AG04449 (cell line): ENCODE measurements around the gene WNT5B.

Experiments used
- CTCF ChIA-PET: fragments of 350-600 bp; formaldehyde crosslinking; extraction: SDS; loops from one replicate; lab custom pipeline; 2021; ENCODE audit warnings: antibody characterized with exemption; lab: Yijun Ruan, JAX
- POLR2A ChIA-PET: fragments of 400-600, 350-600 bp; formaldehyde crosslinking; extraction: SDS; loops from one replicate; lab custom pipeline; 2020; ENCODE audit warnings: antibody characterized with exemption, inconsistent platforms; lab: Yijun Ruan, JAX
- DNase-seq: peaks from one replicate; pipeline ENCODE4 v3.0.0-alpha.2; 2010; ENCODE audit warnings: low read depth, low spot score
- H3K4me3 ChIP-seq: 2 replicates; pipeline ENCODE4 v1.5.1; 2011; ENCODE audit warnings: low read depth, mild to moderate bottlenecking, control low read depth, low read length
- CTCF ChIP-seq: IDR thresholded peaks from one replicate; pipeline ENCODE4 v1.5.1; 2011; ENCODE audit warnings: mild to moderate bottlenecking, moderate library complexity, low read length, control low read depth, inconsistent platforms; ENCODE audit not compliant: insufficient read depth; ENCODE audit errors: missing control alignments

WNT5B gene

GRCh38 chr12:1663440-1664132 is 34.6 kb downstream of the WNT5B start:
- ChIA-PET POLR2A (no interaction called here), CTCF (interaction anchor here (1.5 kb wide), 1 partner anchor 128 kb away, joined by 7 read pairs; no protein-coding TSS in a partner anchor)
- H3K4me3 ChIP-seq, result no peak overlapping the region
- TF ChIP-seq CTCF, result no peak
- no peak for DNase-seq

- ChIA-PET CTCF (interaction anchor here (0.9 to 1.6 kb wide), 3 partner anchors 12 to 32 kb away, joined by 3 to 7 read pairs (median 4); no protein-coding TSS in a partner anchor), POLR2A (no interaction called here)
- no peak for DNase-seq
- no peak overlapping the region for H3K4me3 ChIP-seq
- TF ChIP-seq CTCF, result no peak
Measured at GRCh38 chr12:1665366-1665765, 36.3 kb downstream of the WNT5B start.

GRCh38 chr12:1666215-1666614 is 37.2 kb downstream of the WNT5B start:
- ChIA-PET CTCF (interaction anchor here (0.9 to 1.6 kb wide), 2 partner anchors 13 to 125 kb away, joined by 3 to 7 read pairs; no protein-coding TSS in a partner anchor), POLR2A (no interaction called here)
- no peak overlapping the region for H3K4me3 ChIP-seq
- DNase-seq, result no peak
- TF ChIP-seq CTCF, result no peak

GRCh38 chr12:1666685-1667162 is 37.7 kb downstream of the WNT5B start:
- H3K4me3 ChIP-seq, result no peak overlapping the region
- DNase-seq, result no peak
- no peak for TF ChIP-seq CTCF
- POLR2A ChIA-PET, result no interaction called here
- CTCF ChIA-PET, result interaction anchor here (0.9 to 1.5 kb wide), 2 partner anchors 124 to 273 kb away, joined by 3 to 5 read pairs; no protein-coding TSS in a partner anchor

GRCh38 chr12:1668833-1669543 is 40.0 kb downstream of the WNT5B start:
- CTCF ChIA-PET, result interaction anchor here (1.4 kb wide), 1 partner anchor 16 kb away, joined by 5 read pairs; no protein-coding TSS in a partner anchor
- no peak for DNase-seq
- H3K4me3 ChIP-seq, result no peak overlapping the region
- no peak for TF ChIP-seq CTCF
- POLR2A ChIA-PET, result no interaction called here
